Fibroblast of mammary gland (primary cell): Measurements from ENCODE around the gene PRR16.

ENCODE experiments used
- DNase-seq: peaks from one replicate; pipeline ENCODE4 v3.0.0-alpha.2; 2010; ENCODE audit warnings: low read depth
- H3K4me3 ChIP-seq: 2 replicates; pipeline ENCODE4 v1.5.1; 2011; ENCODE audit warnings: low read depth, mild to moderate bottlenecking, low read length, moderate library complexity; ENCODE audit not compliant: control insufficient read depth
- CTCF ChIP-seq: conservative IDR thresholded peaks from 2 replicates; pipeline ENCODE4 v1.5.1; 2011; ENCODE audit warnings: low read depth, low read length, inconsistent platforms; ENCODE audit not compliant: control insufficient read depth, insufficient read depth

Gene PRR16

GRCh38 chr5:120472911-120473310 is 8.8 kb downstream of the PRR16 start:
- H3K4me3 ChIP-seq: no peak overlapping the region
- no peak for DNase-seq
- no peak for TF ChIP-seq CTCF

- DNase-seq: no peak
- H3K4me3 ChIP-seq: no peak overlapping the region
- no peak for TF ChIP-seq CTCF
Measured at GRCh38 chr5:120473332-120473731, 9.2 kb downstream of the PRR16 start.

- no peak for TF ChIP-seq CTCF
- H3K4me3 ChIP-seq: no peak overlapping the region
- no peak for DNase-seq
Measured at GRCh38 chr5:120476063-120476462, 12.0 kb downstream of the PRR16 start.

- H3K4me3 ChIP-seq: no peak overlapping the region
- no peak for TF ChIP-seq CTCF
- peak; percentile 53 for DNase-seq
Measured at GRCh38 chr5:120479066-120479465, 15.0 kb downstream of the PRR16 start.

GRCh38 chr5:120499876-120500563 is 35.9 kb downstream of the PRR16 start:
- TF ChIP-seq CTCF: no peak
- DNase-seq: no peak

GRCh38 chr5:120502531-120502930 is 38.4 kb downstream of the PRR16 start:
- no peak overlapping the region for H3K4me3 ChIP-seq
- DNase-seq: no peak
- no peak for TF ChIP-seq CTCF

More at GRCh38 chr5:120499876-120500563, 35.9 kb downstream of the PRR16 start:
- H3K4me3 ChIP-seq: no peak overlapping the region
